COLO668 (cell line): ENCODE results near the gene DLK2.

Experiments
- DNase-seq: peaks from one replicate; lab custom pipeline; 2025; ENCODE audit not compliant: unreplicated experiment; lab: John Stamatoyannopoulos, UW

The DLK2 gene

DNA sequence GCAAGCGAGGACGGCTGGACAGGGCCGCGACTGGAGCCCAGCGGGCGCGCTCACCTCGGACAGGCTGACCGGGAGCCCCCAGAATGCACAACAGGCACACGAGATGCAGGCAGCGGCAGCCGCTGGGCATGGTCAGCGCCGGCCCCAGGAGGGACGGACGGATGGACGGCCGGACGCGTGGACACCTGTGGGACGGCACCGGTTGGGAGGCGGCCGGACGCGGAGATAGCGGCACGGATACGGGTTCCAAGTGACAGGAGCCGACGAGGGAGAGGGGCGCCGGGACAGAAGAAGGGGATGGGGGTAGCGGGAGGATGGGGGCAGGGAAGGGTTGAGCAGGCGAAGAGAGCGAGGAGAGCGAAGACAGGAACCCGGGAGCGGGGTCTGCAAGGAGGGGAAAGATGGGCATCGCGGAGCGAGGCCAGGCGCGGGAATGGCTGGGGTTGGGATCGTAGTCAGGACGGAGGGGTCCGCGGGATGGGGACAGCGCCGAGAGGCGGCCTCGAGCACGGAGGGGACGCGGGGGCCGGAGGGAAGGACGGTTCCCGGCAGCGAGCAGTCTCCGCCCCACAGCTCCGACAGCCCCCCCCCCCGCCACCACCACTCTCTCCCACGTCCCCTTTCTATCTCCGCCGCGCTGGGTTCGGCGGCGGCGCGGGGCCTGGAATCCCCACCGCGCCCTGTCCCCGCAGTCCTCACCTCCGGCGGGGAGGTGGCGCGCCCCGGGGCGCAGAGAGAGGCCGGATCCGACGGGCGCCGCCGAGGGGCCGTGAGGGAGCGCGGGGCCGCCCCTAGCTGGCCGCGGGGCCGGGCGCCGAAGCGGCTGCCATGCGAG, 435 bp downstream of the DLK2 start:
- peak; percentile 26 for DNase-seq

DNA sequence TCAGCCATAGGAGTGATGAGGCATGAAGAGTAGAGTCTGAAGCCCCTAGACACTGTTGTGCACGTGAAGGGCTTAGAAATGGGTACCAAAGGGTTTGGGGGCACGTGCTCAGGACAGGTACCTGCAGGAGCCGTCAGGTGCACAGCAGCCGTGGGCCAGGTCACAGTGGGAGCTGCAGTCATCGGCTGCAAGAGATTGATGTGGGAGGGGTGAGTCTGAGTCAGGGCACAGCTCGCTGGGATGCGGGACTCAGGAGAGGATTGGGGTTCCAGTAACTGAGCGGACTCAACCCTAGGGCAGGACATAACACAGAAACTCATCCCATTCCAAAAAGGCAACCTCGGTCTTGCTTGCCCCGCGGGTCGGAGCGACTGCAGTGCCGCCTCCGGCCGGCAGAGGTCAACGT, 1.1 kb downstream of the DLK2 start:
- peak; percentile 64 for DNase-seq

DNA sequence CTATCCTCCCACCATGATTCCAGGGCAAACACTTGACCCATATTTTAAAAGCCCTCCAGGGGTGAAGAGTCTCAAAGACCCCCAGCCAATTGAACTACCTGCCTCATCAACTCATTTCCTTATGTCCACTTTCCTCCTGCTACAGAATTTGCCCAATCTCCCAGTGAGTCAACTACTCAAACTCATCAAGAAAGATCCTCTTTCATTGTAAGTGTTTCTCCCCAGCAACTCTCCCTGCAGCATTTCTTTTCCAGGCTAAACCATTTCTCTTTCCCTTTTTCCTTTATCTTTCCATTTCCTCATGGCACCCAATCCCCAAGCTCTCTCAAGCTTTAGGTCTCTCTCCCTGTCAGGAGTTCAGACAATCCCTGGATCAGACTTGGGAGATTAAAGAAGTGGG, 1.5 kb downstream of the DLK2 start:
- no peak for DNase-seq

DNA sequence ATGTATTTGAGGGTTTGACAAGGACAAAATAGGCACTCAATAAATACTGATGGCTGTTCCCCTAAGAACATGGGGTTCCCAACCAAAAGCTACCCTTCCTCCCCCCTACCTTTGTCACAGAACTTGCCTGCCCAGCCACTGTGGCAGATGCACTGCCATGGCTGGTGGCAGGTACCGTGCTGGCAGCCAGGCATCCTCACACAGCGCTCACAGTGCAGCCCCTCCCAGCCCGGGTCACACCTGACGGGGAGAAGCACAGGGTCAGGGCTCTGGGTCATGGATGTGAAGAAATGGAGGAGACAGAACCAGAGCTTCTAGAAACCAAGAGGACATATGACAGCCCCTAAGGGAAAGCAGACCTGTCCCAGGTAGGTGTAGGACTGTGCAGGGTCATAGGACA, 2.5 kb downstream of the DLK2 start:
- DNase-seq: no peak

DNA sequence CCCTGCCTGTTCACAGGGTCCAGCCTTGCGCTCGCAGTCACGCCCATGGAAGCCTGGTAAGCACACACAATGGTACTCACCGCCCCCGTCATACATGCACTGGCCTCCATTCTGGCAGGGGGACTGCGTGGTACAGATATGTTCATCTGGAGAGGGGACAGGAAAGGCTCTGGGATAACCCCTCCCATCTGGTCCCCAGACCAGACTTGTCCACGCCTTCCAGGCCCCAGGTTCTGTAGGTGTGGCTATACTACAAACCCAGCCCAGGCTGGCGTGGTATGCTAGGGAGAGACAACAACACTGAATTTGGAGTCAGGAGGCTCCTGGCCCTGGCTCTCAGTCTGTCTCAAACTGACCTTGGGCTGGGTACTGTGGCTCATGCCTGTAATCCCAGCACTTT, 3.4 kb downstream of the DLK2 start:
- DNase-seq: no peak

DNA sequence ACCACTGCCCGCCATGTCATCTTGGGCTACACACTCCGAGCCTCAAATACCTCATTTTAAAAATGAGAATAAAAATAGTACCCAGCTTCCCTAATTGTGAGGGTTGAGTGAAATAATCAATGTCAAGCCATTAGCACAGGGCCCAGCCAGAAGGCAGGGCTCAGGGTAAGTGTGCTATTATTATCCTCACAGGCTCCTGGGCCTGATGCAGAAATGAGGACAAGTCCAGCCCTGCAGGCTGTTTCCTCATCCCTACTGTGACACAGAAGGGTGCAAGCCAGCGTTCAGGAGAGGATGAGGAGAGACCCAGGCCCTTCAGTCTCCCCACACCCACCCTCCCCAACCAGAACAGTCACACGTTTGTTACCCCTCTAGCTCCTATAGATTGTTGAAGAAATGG, 4.0 kb downstream of the DLK2 start:
- no peak for DNase-seq

DNA sequence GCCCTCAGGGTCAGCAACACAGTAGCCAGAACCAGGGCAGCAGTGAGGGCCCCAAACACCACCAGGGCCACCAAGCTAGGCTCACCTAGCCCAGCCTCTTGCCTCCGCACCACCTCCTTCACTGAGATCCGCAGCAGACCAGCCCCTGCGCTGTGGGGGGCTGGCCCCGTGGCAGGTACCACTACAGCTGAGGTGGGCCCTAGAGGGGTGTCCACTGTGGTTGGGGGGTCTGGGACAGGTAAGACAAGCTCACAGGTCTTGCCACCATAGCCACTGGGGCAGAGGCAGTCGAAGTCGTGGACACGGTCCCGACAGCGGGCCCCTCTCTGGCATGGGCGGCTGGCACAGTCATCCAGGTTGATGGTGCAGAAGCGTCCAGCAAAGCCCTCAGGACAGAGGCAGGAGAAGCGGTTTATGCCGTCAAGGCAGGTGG, 4.6 kb downstream of the DLK2 start:
- DNase-seq: no peak

DNA sequence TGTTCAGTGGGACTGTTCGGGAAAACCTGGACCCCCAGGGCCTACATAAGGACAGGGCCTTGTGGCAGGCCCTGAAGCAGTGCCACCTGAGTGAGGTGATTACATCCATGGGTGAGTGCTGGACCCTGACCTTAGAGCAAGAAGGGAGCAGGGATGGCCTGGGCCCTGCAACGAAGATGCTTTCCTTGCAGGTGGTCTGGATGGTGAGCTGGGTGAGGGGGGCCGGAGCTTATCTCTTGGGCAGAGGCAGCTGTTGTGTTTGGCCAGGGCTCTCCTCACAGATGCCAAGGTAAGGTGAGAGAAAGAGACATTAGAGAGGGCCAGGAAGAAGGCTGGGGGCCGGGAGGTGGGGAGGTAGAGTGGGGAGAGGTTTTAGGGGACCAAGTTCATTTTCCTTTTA, 6.4 kb downstream of the DLK2 start:
- DNase-seq: no peak

DNA sequence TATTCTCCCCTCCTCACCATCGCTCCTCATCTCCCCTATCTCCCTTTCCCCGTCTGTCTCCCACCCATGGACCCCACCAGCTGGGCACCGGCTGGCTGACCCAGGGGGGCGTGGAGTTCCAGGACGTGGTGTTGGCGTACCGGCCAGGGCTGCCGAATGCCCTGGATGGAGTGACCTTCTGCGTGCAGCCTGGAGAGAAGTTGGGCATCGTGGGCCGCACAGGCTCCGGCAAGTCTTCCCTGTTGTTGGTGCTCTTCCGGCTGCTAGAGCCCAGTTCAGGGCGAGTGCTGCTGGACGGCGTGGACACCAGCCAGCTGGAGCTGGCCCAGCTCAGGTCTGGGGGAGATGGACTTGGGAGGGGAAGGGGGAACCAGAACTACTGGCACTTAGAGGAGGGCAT, 7.7 kb downstream of the DLK2 start:
- DNase-seq: no peak

DNA sequence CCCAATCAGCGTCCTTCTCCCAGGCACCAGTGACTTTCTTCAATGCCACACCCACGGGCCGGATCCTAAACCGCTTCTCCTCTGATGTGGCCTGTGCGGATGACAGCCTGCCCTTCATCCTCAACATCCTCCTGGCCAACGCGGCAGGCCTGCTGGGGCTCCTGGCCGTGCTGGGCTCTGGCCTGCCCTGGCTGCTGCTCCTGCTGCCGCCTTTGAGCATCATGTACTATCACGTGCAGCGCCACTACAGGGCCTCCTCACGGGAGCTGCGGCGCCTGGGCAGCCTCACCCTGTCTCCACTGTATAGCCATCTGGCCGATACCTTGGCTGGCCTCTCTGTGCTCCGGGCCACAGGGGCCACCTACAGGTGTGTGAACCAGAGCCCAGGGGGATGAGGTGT, 9.8 kb downstream of the DLK2 start:
- no peak for DNase-seq

DNA sequence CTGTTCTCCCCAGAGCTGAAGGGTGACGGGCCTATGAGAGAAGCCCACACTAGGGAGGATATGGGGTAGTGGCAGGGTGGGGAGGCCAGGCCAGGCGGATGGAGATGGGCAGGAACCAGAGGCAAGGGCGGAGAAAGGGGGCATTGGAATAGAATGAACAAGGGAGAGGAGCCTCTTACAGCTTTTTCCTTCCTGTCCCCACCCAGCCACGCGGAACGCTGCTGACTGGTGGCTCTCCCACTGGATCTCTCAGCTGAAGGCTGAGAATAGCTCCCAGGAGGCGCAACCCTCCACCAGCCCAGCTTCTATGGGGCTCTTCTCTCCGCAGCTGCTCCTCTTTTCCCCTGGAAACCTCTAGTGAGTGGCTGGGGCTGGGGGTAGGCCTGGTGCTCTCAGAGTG, 10.8 kb downstream of the DLK2 start:
- no peak for DNase-seq

DNA sequence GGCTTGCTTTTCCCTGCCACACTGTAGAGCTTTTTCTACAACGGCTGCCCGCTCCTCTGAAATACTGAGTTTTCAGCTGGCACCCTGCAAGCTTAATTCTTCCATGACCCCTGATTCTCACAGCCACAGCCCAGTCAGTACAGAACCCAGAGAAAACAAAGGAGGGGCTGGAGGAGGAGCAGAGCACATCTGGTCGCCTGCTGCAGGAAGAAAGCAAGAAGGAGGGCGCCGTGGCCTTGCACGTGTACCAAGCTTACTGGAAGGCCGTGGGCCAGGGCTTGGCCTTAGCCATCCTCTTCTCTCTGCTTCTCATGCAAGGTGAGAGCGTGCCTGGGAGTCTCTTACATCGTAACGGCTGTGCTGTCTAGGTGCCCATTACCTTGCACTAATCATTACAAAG, 11.3 kb downstream of the DLK2 start:
- DNase-seq: no peak

DNA sequence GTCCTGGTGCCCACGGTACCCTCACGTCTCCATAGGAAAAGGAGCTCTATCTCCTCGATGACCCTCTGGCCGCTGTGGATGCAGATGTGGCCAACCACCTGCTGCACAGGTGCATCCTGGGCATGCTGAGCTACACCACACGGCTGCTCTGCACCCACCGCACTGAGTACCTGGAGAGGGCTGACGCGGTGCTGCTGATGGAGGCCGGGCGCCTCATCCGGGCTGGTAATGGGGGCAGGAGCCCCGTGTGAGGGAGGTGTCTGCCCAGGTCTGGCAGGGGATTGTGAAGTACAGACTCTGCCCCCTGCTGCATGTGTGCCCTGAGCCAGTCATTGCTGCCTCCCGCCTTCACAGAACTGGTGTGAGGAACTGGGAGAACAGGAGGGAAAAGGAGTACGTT, 12.4 kb downstream of the DLK2 start:
- DNase-seq: no peak

DNA sequence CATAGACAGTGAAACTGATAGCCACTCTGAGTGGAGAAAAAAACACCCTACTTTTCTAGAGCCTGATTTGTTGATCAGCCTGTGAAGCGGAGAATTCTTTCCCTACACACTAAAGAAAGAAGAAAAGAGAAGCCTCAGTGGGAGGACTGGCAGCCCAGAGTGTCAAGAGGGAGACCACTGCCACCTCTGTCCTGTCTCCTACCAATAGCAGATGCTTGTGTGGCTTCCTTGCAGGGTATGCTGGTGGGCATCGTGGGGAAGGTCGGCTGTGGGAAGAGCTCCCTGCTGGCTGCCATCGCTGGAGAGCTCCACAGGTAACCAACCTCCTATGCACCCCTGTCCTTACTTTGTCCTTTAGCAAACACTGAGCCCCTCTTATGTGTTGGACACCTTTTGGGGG, 17.6 kb downstream of the DLK2 start:
- DNase-seq: no peak

DNA sequence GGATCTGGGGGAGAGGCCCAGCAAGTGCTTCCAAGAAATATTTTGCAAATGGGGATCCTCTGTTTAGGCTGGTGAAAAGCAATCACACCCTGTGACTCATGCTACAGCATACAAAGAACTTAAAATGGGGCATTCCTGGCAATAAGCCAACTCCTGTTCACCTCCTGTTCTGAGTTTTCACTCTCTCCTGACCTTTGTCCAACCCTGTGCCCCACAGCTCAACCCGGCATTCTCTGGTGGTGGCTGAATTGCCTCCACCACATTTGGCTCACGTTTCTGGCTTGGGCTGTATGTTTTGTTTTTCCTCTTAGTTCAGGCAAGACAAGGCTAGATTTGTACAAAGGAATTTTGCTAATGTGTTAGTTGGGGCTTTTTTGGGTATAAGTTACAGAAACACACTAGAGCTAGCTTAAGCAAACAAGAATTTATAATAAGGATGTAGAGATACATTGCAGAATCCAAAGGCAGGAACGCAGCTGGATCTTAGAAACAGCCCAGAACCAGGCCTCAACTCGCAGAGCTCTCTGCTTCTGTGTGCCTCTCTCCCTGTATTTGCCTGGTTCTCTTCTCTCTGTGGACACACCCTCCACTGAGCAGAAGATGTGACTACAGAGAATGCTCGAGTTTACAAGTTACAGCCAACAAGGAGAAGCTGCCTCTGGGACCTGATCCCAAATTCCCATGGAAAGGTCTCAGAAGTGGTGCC, 18.6 kb downstream of the DLK2 start:
- peak; percentile 37 for DNase-seq

DNA sequence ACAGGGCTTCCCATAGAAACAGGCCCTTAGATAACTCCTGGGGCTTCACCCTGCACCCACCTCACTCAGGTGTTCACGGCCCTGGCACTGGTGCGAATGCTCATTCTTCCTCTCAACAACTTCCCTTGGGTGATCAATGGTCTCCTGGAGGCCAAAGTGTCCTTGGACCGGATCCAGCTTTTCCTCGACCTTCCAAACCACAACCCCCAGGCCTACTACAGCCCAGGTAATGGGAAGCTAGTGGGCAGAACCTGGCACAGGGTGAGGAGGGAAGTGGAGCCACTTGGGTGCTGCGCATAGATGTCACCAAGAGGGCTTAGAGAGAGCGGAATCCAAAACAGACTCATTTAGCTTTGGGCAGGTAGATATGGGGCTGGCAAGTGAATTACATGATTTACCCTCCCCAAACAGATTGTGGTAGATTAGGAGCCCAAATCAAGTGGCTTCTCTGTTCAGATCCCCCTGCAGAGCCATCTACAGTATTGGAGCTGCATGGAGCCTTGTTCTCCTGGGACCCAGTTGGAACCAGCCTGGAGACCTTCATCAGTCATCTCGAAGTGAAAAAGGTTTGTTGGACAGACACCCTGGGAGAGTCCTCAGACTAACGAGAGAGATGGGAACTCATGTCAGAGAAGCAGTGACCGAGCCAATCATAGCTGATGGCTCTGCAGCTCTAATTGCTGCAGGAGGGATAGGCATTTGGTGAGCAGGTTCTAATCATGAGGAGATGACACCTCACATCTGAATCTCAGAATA, 19.5 kb downstream of the DLK2 start:
- no peak for DNase-seq

DNA sequence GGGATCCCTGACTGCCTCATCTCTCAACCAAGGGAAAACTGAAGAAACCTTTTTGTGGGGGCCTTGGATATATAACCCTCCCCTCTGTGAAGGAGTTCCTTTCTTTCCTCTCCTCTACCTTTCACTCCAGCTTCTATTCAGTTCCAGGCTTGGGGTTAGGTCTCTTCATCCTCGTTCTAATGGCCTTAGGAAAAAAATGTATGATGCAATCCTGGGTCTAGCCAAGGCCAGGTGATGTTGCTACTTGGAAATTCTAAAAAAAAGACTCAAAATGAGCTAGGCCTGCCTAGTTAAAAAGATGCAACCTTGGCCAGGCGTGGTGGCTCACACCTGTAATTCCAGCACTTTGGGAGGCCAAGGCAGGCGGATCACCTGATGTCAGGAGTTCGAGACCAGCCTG, 20.4 kb downstream of the DLK2 start:
- DNase-seq: no peak

DNA sequence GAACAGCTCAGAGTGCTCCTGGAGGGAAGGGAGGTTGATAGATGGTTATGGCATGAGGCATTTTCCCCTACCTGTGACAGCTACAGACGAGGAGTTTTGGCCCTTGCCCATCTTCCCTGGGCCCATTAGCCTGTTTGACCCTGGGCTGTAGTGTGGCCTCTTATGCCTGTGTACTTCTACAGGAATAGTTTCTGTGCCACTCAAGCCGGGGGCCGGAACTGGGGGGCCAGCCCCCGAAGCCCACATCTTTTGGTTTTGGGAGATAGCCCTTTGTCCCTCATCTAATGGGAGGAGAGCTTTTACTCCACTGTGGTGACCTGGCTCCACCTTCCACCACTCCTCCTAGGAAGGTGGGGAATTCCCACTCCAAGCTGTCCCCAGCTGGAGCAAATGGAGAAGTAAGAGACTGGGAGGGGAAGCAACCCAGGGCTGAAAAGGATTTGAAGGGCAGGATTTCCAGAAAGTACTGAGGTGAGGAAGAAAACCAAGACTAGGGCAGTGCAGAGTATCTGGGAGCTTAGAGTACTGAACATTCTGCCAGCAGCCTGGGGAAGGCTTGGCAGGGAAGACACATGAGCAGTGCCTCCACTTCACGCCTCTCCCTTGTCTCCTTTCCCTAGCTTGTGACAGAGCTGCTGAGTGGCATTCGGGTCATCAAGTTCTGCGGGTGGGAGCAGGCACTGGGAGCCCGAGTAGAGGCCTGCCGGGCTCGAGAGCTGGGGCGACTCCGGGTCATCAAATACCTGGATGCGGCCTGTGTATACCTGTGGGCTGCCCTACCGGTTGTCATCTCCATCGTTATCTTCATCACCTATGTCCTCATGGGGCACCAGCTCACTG, 21.1 kb downstream of the DLK2 start:
- no peak for DNase-seq

DNA sequence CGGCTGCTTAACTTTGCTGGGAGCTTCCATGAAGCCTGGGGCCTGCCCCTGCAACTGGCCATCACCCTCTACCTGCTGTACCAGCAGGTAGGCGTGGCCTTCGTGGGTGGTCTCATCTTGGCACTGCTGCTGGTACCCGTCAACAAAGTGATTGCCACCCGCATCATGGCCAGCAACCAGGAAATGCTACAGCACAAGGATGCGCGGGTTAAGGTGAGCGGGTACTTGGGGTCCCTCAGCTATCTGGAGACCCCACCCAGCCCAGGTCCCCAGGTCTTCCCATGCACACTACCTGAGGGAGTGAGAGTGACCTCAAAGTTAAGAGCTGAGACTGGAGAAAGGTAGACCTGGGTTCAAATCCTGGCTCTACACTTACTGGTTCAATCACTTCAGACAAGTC, 22.2 kb downstream of the DLK2 start:
- no peak for DNase-seq

DNA sequence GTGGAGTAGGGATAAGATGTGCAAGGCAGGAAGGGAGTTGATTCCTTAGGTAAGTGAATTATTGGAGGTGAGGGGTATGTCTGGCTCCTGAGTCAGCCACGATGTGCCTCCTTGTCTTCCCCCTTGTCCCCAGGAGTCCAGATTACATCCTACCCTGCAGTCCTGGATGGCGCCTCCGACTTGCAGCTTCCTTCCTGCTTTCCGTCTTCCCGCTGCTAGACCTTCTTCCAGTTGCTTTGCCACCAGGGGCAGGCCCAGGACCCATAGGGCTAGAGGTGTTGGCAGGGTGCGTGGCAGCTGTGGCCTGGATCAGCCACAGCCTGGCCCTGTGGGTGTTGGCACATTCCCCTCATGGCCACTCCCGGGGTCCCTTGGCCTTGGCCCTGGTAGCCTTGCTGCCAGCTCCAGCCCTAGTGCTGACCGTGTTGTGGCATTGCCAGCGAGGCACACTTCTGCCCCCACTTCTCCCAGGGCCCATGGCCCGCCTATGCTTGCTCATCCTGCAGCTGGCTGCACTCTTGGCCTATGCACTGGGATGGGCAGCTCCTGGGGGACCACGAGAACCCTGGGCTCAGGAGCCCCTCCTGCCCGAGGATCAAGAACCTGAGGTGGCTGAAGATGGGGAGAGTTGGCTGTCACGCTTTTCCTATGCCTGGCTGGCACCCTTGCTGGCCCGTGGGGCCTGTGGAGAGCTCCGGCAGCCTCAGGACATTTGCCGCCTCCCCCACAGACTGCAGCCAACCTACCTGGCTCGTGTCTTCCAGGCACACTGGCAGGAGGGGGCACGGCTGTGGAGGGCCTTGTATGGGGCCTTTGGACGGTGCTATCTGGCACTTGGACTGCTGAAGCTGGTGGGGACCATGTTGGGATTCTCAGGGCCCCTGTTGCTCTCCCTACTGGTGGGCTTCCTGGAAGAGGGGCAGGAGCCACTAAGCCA, 23.1 kb downstream of the DLK2 start:
- DNase-seq: no peak
